PFSK-1 (cell line): ENCODE results near the gene COCH.

Source experiments
- FOXP2 ChIP-seq: optimal IDR thresholded peaks from 2 replicates; pipeline ENCODE3; 2011; ENCODE audit warnings: borderline replicate concordance, control low read depth, inconsistent platforms; ENCODE audit not compliant: insufficient read depth; ENCODE audit errors: extremely low read length, extremely low read depth
- POLR2AphosphoS5 ChIP-seq: IDR thresholded peaks from 2 replicates; pipeline ENCODE4 v1.6.1; 2012; ENCODE audit warnings: low read depth, mild to moderate bottlenecking, control low read depth, low read length, moderate library complexity
- SIN3A ChIP-seq: IDR thresholded peaks from 2 replicates; pipeline ENCODE4 v1.6.1; 2012; ENCODE audit warnings: mild to moderate bottlenecking, low read length, moderate library complexity, borderline replicate concordance; ENCODE audit not compliant: insufficient read depth
- TAF1 ChIP-seq: IDR thresholded peaks from 2 replicates; pipeline ENCODE4 v1.6.1; 2012; ENCODE audit warnings: low read length, control low read depth, borderline replicate concordance; ENCODE audit not compliant: insufficient read depth
- TF ChIP-seq, protein P1 (sequence below), 2 experiments: IDR thresholded peaks; 2 replicates each; pipeline versions ENCODE4 v1.6.1 to v1.8.0; 2011 to 2012; ENCODE audit warnings: low read depth in 2 of 2, low read length in 2 of 2, control low read depth in 1 of 2, inconsistent platforms in 1 of 2, mild to moderate bottlenecking in 1 of 2, moderate library complexity in 1 of 2; ENCODE audit not compliant: insufficient read depth in 1 of 2

The COCH gene

DNA sequence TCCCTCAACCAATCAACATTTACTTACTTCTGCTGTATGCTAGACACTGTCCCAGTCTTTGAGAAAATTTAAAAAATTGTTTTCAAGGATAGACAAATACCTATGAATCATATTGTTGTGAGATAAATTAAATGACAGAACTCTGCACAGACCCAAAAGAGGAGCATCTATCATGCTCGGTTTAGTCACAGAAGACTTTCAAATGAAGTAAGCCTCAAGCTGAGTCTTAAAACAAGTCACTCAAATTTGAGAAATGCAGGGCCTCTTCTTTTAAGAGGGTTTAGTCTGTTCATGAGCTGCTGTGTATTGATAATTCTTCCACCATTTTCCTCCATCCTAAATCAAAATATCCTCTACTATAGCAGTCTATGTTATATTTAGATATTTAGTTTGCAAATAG is 24.4 kb upstream of the COCH start:
- TF ChIP-seq TAF1 (no peak), POLR2AphosphoS5 (no peak), FOXP2 (no peak), SIN3A (no peak)
- TF ChIP-seq, protein P1, sequence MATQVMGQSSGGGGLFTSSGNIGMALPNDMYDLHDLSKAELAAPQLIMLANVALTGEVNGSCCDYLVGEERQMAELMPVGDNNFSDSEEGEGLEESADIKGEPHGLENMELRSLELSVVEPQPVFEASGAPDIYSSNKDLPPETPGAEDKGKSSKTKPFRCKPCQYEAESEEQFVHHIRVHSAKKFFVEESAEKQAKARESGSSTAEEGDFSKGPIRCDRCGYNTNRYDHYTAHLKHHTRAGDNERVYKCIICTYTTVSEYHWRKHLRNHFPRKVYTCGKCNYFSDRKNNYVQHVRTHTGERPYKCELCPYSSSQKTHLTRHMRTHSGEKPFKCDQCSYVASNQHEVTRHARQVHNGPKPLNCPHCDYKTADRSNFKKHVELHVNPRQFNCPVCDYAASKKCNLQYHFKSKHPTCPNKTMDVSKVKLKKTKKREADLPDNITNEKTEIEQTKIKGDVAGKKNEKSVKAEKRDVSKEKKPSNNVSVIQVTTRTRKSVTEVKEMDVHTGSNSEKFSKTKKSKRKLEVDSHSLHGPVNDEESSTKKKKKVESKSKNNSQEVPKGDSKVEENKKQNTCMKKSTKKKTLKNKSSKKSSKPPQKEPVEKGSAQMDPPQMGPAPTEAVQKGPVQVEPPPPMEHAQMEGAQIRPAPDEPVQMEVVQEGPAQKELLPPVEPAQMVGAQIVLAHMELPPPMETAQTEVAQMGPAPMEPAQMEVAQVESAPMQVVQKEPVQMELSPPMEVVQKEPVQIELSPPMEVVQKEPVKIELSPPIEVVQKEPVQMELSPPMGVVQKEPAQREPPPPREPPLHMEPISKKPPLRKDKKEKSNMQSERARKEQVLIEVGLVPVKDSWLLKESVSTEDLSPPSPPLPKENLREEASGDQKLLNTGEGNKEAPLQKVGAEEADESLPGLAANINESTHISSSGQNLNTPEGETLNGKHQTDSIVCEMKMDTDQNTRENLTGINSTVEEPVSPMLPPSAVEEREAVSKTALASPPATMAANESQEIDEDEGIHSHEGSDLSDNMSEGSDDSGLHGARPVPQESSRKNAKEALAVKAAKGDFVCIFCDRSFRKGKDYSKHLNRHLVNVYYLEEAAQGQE (IDR thresholded peaks at IDR 0.05; ENCODE audit: insufficient read depth in 1 of 2, low read depth in 2 of 2, low read length in 2 of 2), result no peak

DNA sequence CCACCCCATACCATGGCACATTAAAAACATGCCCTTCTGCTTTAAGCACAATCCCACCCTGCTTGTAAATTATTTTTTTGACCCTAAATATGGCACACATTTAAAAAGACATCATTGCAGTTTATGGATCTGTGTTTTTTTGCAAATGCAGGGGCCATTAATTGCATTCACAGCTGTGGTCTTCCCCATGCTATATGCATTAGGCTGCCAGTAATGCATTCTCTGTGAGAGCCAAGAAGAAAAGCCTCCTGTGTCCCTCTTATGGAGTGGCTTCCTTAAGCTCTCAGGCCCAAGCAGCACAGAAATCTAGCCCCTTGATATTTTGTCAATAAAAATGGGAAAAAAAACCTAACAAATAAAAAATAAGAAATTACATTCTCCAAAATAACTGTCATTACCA is 20.4 kb upstream of the COCH start:
- no peak for TF ChIP-seq FOXP2
- TF ChIP-seq, protein P1 (IDR thresholded peaks at IDR 0.05; ENCODE audit: insufficient read depth in 1 of 2, low read depth in 2 of 2, low read length in 2 of 2), result no peak
- TF ChIP-seq SIN3A, result no peak
- no peak for TF ChIP-seq POLR2AphosphoS5
- TF ChIP-seq TAF1, result no peak

DNA sequence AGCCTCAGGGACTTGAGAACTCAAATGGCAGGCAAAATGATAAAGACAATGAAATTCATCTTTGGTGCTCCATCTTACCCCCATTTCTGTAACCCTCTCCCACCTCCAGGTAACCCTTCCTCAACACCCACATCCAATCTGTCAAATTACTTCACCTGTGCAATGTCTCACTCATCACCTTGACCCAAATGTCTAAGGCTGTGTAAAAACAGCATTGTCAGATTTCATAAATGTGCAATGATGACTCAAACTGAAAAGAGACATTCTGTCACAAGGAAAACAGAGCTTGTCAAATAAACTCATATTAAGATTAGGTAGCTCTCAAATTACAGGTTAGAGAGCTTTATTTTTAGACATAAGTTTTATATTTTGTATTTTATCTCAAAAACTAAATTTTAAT is 19.9 kb upstream of the COCH start:
- TF ChIP-seq, protein P1 (IDR thresholded peaks at IDR 0.05; ENCODE audit: insufficient read depth in 1 of 2, low read depth in 2 of 2, low read length in 2 of 2), result no peak
- TF ChIP-seq TAF1 (no peak), POLR2AphosphoS5 (no peak), FOXP2 (no peak), SIN3A (no peak)

DNA sequence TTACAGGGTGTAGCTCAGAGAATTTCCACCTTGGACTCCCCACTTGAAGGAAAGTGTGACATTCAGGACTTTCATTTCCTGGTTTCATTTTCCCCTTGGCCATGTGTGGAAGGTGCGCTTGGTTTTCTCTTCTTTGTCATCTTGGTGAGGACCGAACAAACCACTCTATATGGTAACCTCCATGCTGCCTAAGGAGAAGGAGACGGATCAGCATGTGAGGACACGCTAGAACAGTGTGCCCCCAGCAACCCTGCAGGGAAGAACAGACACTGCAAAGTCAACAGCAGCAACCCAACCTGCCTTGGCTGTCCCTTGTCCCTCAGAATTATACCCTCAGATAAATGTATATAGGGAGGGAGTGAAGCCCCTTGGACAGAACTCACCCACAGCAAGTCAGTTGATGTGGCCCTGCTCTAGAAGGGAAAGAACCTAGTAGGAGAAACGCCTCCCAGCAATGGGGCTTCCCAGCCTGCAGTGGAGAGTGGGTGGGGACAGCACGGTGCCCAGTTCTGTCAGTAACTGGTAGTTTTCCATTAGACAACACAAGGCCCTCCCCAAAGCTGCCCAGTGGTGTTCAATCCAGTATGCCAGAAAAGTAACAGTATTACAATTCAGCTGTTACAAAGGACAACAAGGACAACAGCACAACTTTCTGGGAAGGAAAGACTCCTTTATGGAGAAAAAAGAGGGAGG is 18.9 kb upstream of the COCH start:
- TF ChIP-seq, protein P1 (IDR thresholded peaks at IDR 0.05; ENCODE audit: insufficient read depth in 1 of 2, low read depth in 2 of 2, low read length in 2 of 2), result no peak
- TF ChIP-seq FOXP2, result no peak
- no peak for TF ChIP-seq SIN3A
- no peak for TF ChIP-seq POLR2AphosphoS5
- no peak for TF ChIP-seq TAF1
